Skeletal muscle tissue (tissue), 4 donors: ENCODE results near the gene OR1F1. TPM values are rescaled to one million over a fixed set of nuclear protein-coding genes. Genes with fewer than 3 reads are reported as not detected.
"Not testable (repeated sequence)": the region's sequence is repeated elsewhere in the genome, so short reads cannot be mapped to it uniquely, and the experiment has no call there.

Experiments used
- H3K27ac ChIP-seq: one replicate; pipeline ENCODE4 v1.7.0; 2013; ENCODE audit warnings: mild to moderate bottlenecking, low read depth, low read length, inconsistent platforms
- H3K27me3 ChIP-seq, 3 donors: one replicate each; pipeline ENCODE4 v1.7.0; 2013; ENCODE audit warnings: low read length in 3 of 3; ENCODE audit not compliant: control insufficient read depth in 3 of 3, insufficient read depth in 3 of 3
- H3K36me3 ChIP-seq, 3 donors: one replicate each; pipeline ENCODE4 v1.7.0; 2013; ENCODE audit warnings: low read length in 3 of 3; ENCODE audit not compliant: control insufficient read depth in 3 of 3, insufficient read depth in 3 of 3
- H3K4me1 ChIP-seq, 3 donors: one replicate each; pipeline ENCODE4 v1.7.0; 2013; ENCODE audit warnings: low read length in 3 of 3, mild to moderate bottlenecking in 3 of 3; ENCODE audit not compliant: control insufficient read depth in 3 of 3, insufficient read depth in 3 of 3
- H3K4me3 ChIP-seq, 3 donors: one replicate each; pipeline ENCODE4 v1.7.0; 2013; ENCODE audit warnings: low read length in 3 of 3
- H3K9ac ChIP-seq, 3 donors: one replicate each; pipeline ENCODE4 v1.7.0; 2013; ENCODE audit warnings: low read length in 3 of 3, mild to moderate bottlenecking in 3 of 3, moderate library complexity in 2 of 3, low read depth in 1 of 3
- H3K9me3 ChIP-seq, 3 donors: one replicate each; pipeline ENCODE4 v1.7.0; 2013; ENCODE audit warnings: low read length in 3 of 3; ENCODE audit not compliant: control insufficient read depth in 3 of 3
- total RNA-seq: library from RNA; depleted of rRNA; stranded (reverse); fragments of >200 nt; gene quantifications from one replicate; pipeline ENCODE4 v1.2.3, GENCODE V29; 2014
- donor health status: Osteomylitis.

The OR1F1 gene
- not detected for total RNA-seq

GRCh38 chr16:3187798-3188674 is at the start of gene OR1F1:
Gene OR1F1, plus strand, starts transcription at chr16:3188204.
- Histone ChIP-seq H3K9ac (no peak within 1 kb of the TSS), H3K9me3 (peaks cover 0 to 5% (median 0%) of the 10 kb centered on the region in 3 donors), H3K27ac (no peak within 1 kb of the TSS), H3K4me1 (peaks cover 10 to 14% (median 11%) of the 10 kb centered on the region in 3 donors), H3K4me3 (peak within 1 kb of the TSS in 1 of 3 donors; percentile 3), H3K27me3 (peaks cover 76 to 86% (median 86%) of the 10 kb centered on the region in 3 donors), H3K36me3 (no peaks in the 10 kb centered on the region)

GRCh38 chr16:3138342-3138741 is 49.7 kb upstream of the OR1F1 start:
- H3K9ac ChIP-seq, result no peak overlapping the region
- H3K27me3 ChIP-seq, result no peaks in the 10 kb centered on the region
- H3K36me3 ChIP-seq, result peaks cover 18 to 32% (median 20%) of the 10 kb centered on the region in 3 donors
- H3K27ac ChIP-seq, result no peak overlapping the region
- no peak overlapping the region for H3K4me3 ChIP-seq
- no peaks in the 10 kb centered on the region for H3K9me3 ChIP-seq
- peaks cover 22 to 70% (median 53%) of the 10 kb centered on the region in 3 donors for H3K4me1 ChIP-seq

GRCh38 chr16:3138823-3139426 is 49.1 kb upstream of the OR1F1 start:
- no peaks in the 10 kb centered on the region for H3K27me3 ChIP-seq
- H3K36me3 ChIP-seq, result peaks cover 18 to 32% (median 20%) of the 10 kb centered on the region in 3 donors
- H3K4me3 ChIP-seq, result no peak overlapping the region
- H3K9ac ChIP-seq, result peak overlapping the region in 1 of 3 donors; percentile 58
- no peak overlapping the region for H3K27ac ChIP-seq
- H3K9me3 ChIP-seq, result no peaks in the 10 kb centered on the region
- H3K4me1 ChIP-seq, result peaks cover 22 to 71% (median 54%) of the 10 kb centered on the region in 3 donors

GRCh38 chr16:3139561-3139960 is 48.4 kb upstream of the OR1F1 start:
- Histone ChIP-seq H3K4me1 (peaks cover 25 to 74% (median 60%) of the 10 kb centered on the region in 3 donors), H3K36me3 (peaks cover 18 to 32% (median 18%) of the 10 kb centered on the region in 3 donors), H3K9ac (peak overlapping the region in 1 of 3 donors; percentile 58)

GRCh38 chr16:3140603-3141427 is 47.2 kb upstream of the OR1F1 start:
- peak overlapping the region; percentile 98 for H3K27ac ChIP-seq
- H3K4me3 ChIP-seq, result peak overlapping the region in 2 of 3 donors; percentile 82 to 91
- H3K27me3 ChIP-seq, result no peaks in the 10 kb centered on the region
- peaks cover 34 to 79% (median 68%) of the 10 kb centered on the region in 3 donors for H3K4me1 ChIP-seq
- peaks cover 17 to 32% (median 18%) of the 10 kb centered on the region in 3 donors for H3K36me3 ChIP-seq
- no peaks in the 10 kb centered on the region for H3K9me3 ChIP-seq
- peak overlapping the region in 2 of 3 donors; percentile 86 to 98 for H3K9ac ChIP-seq

More at GRCh38 chr16:3139561-3139960, 48.4 kb upstream of the OR1F1 start:
- not testable (repeated sequence) for H3K4me3 ChIP-seq, H3K9me3 ChIP-seq, H3K27ac ChIP-seq, H3K27me3 ChIP-seq

- Histone ChIP-seq H3K27me3 (no peaks in the 10 kb centered on the region), H3K4me3 (peak overlapping the region; percentile 75 to 91 (median 82)), H3K9ac (peak overlapping the region in 2 of 3 donors; percentile 86 to 98), H3K9me3 (no peaks in the 10 kb centered on the region), H3K36me3 (peaks cover 17 to 32% (median 18%) of the 10 kb centered on the region in 3 donors), H3K27ac (peak overlapping the region; percentile 98), H3K4me1 (peaks cover 30 to 74% (median 64%) of the 10 kb centered on the region in 3 donors)
These were observed 46.2 kb upstream of the OR1F1 start for GRCh38 chr16:3141781-3142311.

- H3K4me1 ChIP-seq, result peaks cover 26 to 69% (median 59%) of the 10 kb centered on the region in 3 donors
These were observed 45.7 kb upstream of the OR1F1 start for GRCh38 chr16:3142327-3142726.

GRCh38 chr16:3142770-3143169 is 45.2 kb upstream of the OR1F1 start:
- peak overlapping the region; percentile 98 for H3K27ac ChIP-seq
- H3K9ac ChIP-seq, result peak overlapping the region; percentile 86 to 98 (median 93)
- peaks cover 26 to 64% (median 59%) of the 10 kb centered on the region in 3 donors for H3K4me1 ChIP-seq
- peaks cover 15 to 29% (median 17%) of the 10 kb centered on the region in 3 donors for H3K36me3 ChIP-seq
- H3K4me3 ChIP-seq, result peak overlapping the region; percentile 75 to 91 (median 82)
- no peaks in the 10 kb centered on the region for H3K9me3 ChIP-seq
- H3K27me3 ChIP-seq, result no peaks in the 10 kb centered on the region

More at GRCh38 chr16:3142327-3142726, 45.7 kb upstream of the OR1F1 start:
- peak overlapping the region; percentile 86 to 98 (median 93) for H3K9ac ChIP-seq
- no peaks in the 10 kb centered on the region for H3K9me3 ChIP-seq
- no peaks in the 10 kb centered on the region for H3K27me3 ChIP-seq
- H3K36me3 ChIP-seq, result peaks cover 16 to 32% (median 18%) of the 10 kb centered on the region in 3 donors
- H3K4me3 ChIP-seq, result peak overlapping the region; percentile 75 to 91 (median 82)
- H3K27ac ChIP-seq, result peak overlapping the region; percentile 98

- peaks cover 14 to 26% (median 15%) of the 10 kb centered on the region in 3 donors for H3K36me3 ChIP-seq
- H3K9ac ChIP-seq, result peak overlapping the region; percentile 86 to 98 (median 93)
- H3K9me3 ChIP-seq, result no peaks in the 10 kb centered on the region
- peaks cover 26 to 60% (median 58%) of the 10 kb centered on the region in 3 donors for H3K4me1 ChIP-seq
- H3K27ac ChIP-seq, result peak overlapping the region; percentile 98
- H3K4me3 ChIP-seq, result peak overlapping the region; percentile 75 to 91 (median 82)
- no peaks in the 10 kb centered on the region for H3K27me3 ChIP-seq
These were observed 44.8 kb upstream of the OR1F1 start for GRCh38 chr16:3143189-3143588.
